Upper lobe of right lung (tissue), 1 donor: ENCODE results near the gene TRMT1. TPM values are rescaled to one million over a fixed set of nuclear protein-coding genes. Genes with fewer than 3 reads are reported as not detected.

Experiments
- ATAC-seq: fragments of 200-7000 bp; cut with Tn5 transposase; one replicate; pipeline ENCODE4 v1.9.1; 2020; ENCODE audit warnings: mild to moderate bottlenecking, moderate library complexity
- DNase-seq: peaks from one replicate; pipeline ENCODE4 v3.0.0-alpha.2; 2020
- H3K27ac ChIP-seq: fragments of 200-600 bp; one replicate; pipeline ENCODE4 v1.8.0; 2022
- H3K27me3 ChIP-seq: fragments of 200-600 bp; one replicate; pipeline ENCODE4 v1.8.0; 2022; ENCODE audit warnings: mild to moderate bottlenecking
- H3K36me3 ChIP-seq: fragments of 200-600 bp; one replicate; pipeline ENCODE4 v1.8.0; 2022
- H3K4me1 ChIP-seq: fragments of 200-600 bp; one replicate; pipeline ENCODE4 v1.8.0; 2022
- H3K4me3 ChIP-seq: fragments of 200-600 bp; one replicate; pipeline ENCODE4 v1.8.0; 2022; ENCODE audit warnings: mild to moderate bottlenecking
- H3K9me3 ChIP-seq: fragments of 200-600 bp; one replicate; pipeline ENCODE4 v1.8.0; 2022
- CTCF ChIP-seq: fragments of 200-600 bp; IDR thresholded peaks from one replicate; pipeline ENCODE4 v1.8.0; 2022; ENCODE audit warnings: antibody characterized with exemption
- intact Hi-C: fragments of 100-400 bp; cut with DNase I; formaldehyde crosslinking; loops from one replicate; pipeline ENCODE4 v1.11.0; 2022
- total RNA-seq: library from RNA; stranded (reverse); fragmentation: NEBNext Ultra II Directional; extraction: Animal tissue kit (Norgen Biotek cat#: 25700); gene quantifications from one replicate; pipeline ENCODE4 v1.2.1, GENCODE V29; 2021
- donor health status: DM: no; HTN: yes; CAD: no; lungs with severe emphysema.

Gene TRMT1
- total RNA-seq, 1 donor from 2014 or later: 33.7 TPM

DNA sequence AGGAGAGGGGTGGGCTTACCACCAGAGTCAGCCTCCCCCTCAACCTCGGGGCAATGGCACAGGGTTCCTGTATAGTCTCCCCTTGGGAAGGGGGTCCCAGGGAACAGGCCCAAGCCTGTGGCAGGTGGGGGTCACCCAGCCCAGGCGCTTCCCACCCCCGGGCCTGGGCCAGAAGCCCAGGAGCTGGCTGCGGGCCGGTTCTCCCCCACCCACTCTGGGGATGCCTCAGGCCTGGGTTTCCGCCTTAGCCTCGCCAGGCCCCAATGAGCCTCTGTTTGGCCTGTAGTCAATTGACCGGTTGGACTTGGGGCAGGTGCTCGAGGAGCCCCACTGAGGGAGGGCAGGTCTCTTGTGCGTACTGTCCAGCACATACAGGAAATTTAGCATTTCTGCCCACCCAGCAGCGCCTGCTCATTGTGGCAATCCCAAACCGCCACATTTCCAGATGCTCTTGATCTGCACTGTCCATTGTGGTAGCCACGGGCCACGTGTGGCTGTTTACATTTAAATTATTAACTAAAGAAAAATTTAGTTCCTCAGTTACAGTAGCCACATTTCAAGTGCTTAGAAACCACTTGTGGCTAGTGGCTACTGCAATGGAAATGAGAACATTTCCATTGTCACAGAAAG is 23.8 kb downstream of the TRMT1 start:
- ATAC-seq: no peak

GRCh38 chr19:13092158-13092543 is 24.4 kb downstream of the TRMT1 start:
- H3K4me3 ChIP-seq: no peak overlapping the region
- intact Hi-C loops: loop anchor here (10.0 kb wide), 2 partner anchors 67 to 117 kb away; no protein-coding TSS in a partner anchor

More for the DNA sequence above, 23.8 kb downstream of the TRMT1 start:
- Histone ChIP-seq H3K4me1 (peaks cover 39% of the 10 kb centered on the region), H3K4me3 (no peak overlapping the region), H3K27ac (peak overlapping the region; percentile 72), H3K36me3 (peaks cover 21% of the 10 kb centered on the region), H3K9me3 (no peaks in the 10 kb centered on the region), H3K27me3 (no peaks in the 10 kb centered on the region)
- TF ChIP-seq CTCF: no peak
- DNase-seq: no peak
- intact Hi-C loops: loop anchor here (10.0 kb wide), 2 partner anchors 68 to 118 kb away; no protein-coding TSS in a partner anchor

GRCh38 chr19:13091400-13092157 is 25.0 kb downstream of the TRMT1 start:
- no peak overlapping the region for H3K4me3 ChIP-seq
- H3K36me3 ChIP-seq: peaks cover 30% of the 10 kb centered on the region
- intact Hi-C loops: loop anchor here (10.0 kb wide), 2 partner anchors 67 to 117 kb away; no protein-coding TSS in a partner anchor
- H3K4me1 ChIP-seq: peaks cover 39% of the 10 kb centered on the region
- no peaks in the 10 kb centered on the region for H3K27me3 ChIP-seq
- H3K27ac ChIP-seq: peak overlapping the region; percentile 72
- ATAC-seq (peak; percentile 2), DNase-seq (no peak)
- no peak for TF ChIP-seq CTCF
- no peaks in the 10 kb centered on the region for H3K9me3 ChIP-seq

More at GRCh38 chr19:13092158-13092543, 24.4 kb downstream of the TRMT1 start:
- Histone ChIP-seq H3K4me1 (peaks cover 39% of the 10 kb centered on the region), H3K36me3 (peaks cover 26% of the 10 kb centered on the region), H3K27me3 (no peaks in the 10 kb centered on the region), H3K27ac (peak overlapping the region; percentile 72), H3K9me3 (no peaks in the 10 kb centered on the region)
- no peak for ATAC-seq
- DNase-seq: no peak
- TF ChIP-seq CTCF: no peak

- peak overlapping the region; percentile 40 for H3K27ac ChIP-seq
- intact Hi-C loops: loop anchor here (10.0 kb wide), 2 partner anchors 66 to 116 kb away; no protein-coding TSS in a partner anchor
- no peak for TF ChIP-seq CTCF
- no peak overlapping the region for H3K4me3 ChIP-seq
- H3K9me3 ChIP-seq: no peaks in the 10 kb centered on the region
- peaks cover 31% of the 10 kb centered on the region for H3K4me1 ChIP-seq
- ATAC-seq (no peak), DNase-seq (no peak)
- H3K36me3 ChIP-seq: peaks cover 30% of the 10 kb centered on the region
- H3K27me3 ChIP-seq: no peaks in the 10 kb centered on the region
These were observed 25.9 kb downstream of the TRMT1 start for GRCh38 chr19:13090511-13091231.

DNA sequence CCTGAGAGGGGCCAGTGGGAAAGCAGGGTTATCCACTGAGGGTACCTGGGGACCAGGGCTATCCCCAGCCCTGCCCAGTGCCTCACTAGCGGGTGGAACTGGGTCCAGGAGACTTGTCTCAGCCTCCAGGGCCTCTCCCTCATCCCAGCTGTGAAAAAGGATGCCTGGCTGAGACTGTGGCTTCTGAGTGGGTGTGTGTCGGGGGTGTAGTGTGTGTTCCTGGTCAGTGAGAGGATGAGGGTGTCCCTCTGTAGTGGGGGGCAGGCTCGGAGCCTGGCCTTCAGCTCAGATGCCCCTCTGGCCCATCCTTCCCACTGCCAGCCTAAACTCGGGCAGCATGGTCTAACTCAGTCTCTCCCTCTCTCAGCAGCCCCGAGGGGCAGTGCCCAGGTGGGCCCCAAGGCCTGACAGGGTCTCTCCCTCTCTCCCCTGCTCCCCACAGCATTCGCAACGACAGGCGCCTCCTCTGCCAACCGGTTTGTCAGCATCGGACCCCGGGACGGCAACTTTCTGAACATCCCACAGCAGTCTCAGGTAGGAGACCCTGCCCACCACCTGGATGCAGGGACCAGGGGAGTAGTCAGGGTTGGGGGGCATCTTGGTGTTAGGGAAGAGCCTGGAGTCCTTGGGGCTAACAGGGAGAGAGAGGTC is 26.6 kb downstream of the TRMT1 start:
- Histone ChIP-seq H3K27ac (peak overlapping the region; percentile 55), H3K27me3 (no peaks in the 10 kb centered on the region), H3K4me3 (no peak overlapping the region), H3K9me3 (no peaks in the 10 kb centered on the region), H3K4me1 (peaks cover 38% of the 10 kb centered on the region), H3K36me3 (peaks cover 24% of the 10 kb centered on the region)
- TF ChIP-seq CTCF: no peak
- ATAC-seq (no peak), DNase-seq (no peak)
- intact Hi-C loops: loop anchor here (10.0 kb wide), 2 partner anchors 65 to 115 kb away; no protein-coding TSS in a partner anchor
